Measurements from ENCODE around the gene ANO8.

ANO8 gene

DNA sequence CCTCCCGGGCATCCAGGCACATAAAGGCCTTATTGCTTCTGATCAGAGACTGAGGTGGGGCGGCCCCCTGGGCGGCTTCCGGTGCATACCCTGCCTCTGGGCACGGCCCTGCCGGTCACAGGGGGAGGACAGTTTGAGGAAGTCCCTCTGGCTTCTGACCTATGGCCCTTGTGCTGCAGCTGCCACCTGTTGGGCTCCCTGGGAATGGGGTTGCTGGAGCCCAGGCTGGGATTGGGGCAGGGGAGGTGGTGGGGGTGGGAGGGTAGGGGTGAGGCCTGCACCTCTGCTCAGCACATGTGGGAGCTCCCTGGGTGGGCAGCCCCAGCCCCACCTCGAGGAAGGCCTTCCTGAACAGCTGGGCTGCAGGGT lies 10.7 kb downstream of the ANO8 start:
- no peak for DNase-seq
- H3K4me3 ChIP-seq (ENCODE audit: insufficient read depth, low read depth, low read length, poor library complexity, severe bottlenecking): no peak overlapping the region
- no peaks in the 10 kb centered on the region for H3K27me3 ChIP-seq (replicated peaks; ENCODE audit: control insufficient read depth, insufficient read depth, low read length, poor library complexity, severe bottlenecking)
- no peak overlapping the region for H3K27ac ChIP-seq (ENCODE audit: insufficient read depth, low read length, poor library complexity, severe bottlenecking)
- no peaks in the 10 kb centered on the region for H3K9me3 ChIP-seq (ENCODE audit: control insufficient read depth, low read length)
- H3K36me3 ChIP-seq (ENCODE audit: control insufficient read depth, insufficient read depth, low read length): peaks cover 21% of the 10 kb centered on the region
- H3K4me1 ChIP-seq (ENCODE audit: control insufficient read depth, insufficient read depth, low read length, poor library complexity, severe bottlenecking): peaks cover 9% of the 10 kb centered on the region

DNA sequence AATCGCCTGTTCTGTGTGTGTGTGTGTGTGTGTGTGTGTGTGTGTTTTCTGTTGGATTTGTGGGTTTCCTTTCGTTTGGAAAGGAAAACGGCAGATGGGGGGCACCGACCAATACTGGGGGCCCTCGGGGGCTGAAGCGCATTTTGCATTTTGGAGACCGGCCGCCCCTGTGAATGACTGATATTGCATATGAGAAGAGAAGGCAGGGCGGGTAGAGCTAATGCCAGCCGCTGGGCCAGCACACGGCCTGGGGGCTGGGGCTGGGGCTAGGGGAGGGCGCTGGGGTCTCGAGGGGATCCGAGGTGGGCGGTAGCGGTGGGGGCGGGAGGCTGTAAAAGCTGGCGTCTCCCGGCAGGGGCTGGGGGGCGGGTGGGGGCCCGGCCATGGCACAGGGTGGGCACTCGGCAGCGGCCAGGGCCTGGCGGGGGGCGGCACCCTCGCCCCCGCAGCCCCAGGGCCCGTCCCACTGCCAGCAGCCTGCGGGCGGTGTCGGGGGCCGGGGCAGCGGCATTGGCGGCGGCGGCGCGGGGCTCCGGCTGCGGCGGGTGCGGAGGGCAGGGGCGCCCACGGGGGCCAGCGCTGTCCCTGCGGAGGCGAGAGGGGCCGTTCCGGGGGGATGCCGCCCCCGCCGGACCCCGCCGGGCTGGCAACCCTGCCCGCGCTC lies 11.2 kb downstream of the ANO8 start:
- Histone ChIP-seq H3K27ac (ENCODE audit: insufficient read depth, low read length, poor library complexity, severe bottlenecking) (no peak overlapping the region), H3K4me1 (ENCODE audit: control insufficient read depth, insufficient read depth, low read length, poor library complexity, severe bottlenecking) (peaks cover 6% of the 10 kb centered on the region), H3K27me3 (replicated peaks; ENCODE audit: control insufficient read depth, insufficient read depth, low read length, poor library complexity, severe bottlenecking) (no peaks in the 10 kb centered on the region), H3K36me3 (ENCODE audit: control insufficient read depth, insufficient read depth, low read length) (peaks cover 24% of the 10 kb centered on the region), H3K9me3 (ENCODE audit: control insufficient read depth, low read length) (no peaks in the 10 kb centered on the region), H3K4me3 (ENCODE audit: insufficient read depth, low read depth, low read length, poor library complexity, severe bottlenecking) (no peak overlapping the region)
- no peak for DNase-seq

DNA sequence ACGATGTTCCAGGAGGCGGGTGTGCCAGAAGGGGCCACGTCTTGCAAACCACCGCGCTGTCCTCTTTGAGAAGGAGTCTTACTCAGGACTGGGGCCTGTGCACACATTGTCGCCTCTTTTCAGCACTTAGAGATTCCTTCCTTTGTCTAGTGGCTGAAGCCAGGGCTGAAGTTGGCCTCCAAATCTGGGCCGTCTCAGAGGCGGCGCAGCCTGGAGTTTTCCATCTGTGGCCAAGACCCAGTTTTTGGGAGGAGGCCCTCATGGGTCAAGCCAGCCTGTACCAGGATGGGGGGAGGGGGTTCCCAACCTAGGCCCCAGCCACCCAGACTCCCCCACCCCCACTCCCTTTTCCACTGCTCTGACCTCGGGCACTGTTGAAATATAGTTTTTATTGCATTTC lies 11.8 kb downstream of the ANO8 start:
- Histone ChIP-seq H3K27me3 (replicated peaks; ENCODE audit: control insufficient read depth, insufficient read depth, low read length, poor library complexity, severe bottlenecking) (no peaks in the 10 kb centered on the region), H3K4me1 (ENCODE audit: control insufficient read depth, insufficient read depth, low read length, poor library complexity, severe bottlenecking) (peaks cover 3% of the 10 kb centered on the region), H3K4me3 (ENCODE audit: insufficient read depth, low read depth, low read length, poor library complexity, severe bottlenecking) (no peak overlapping the region), H3K9me3 (ENCODE audit: control insufficient read depth, low read length) (no peaks in the 10 kb centered on the region), H3K36me3 (ENCODE audit: control insufficient read depth, insufficient read depth, low read length) (peaks cover 24% of the 10 kb centered on the region), H3K27ac (ENCODE audit: insufficient read depth, low read length, poor library complexity, severe bottlenecking) (no peak overlapping the region)
- DNase-seq: no peak

DNA sequence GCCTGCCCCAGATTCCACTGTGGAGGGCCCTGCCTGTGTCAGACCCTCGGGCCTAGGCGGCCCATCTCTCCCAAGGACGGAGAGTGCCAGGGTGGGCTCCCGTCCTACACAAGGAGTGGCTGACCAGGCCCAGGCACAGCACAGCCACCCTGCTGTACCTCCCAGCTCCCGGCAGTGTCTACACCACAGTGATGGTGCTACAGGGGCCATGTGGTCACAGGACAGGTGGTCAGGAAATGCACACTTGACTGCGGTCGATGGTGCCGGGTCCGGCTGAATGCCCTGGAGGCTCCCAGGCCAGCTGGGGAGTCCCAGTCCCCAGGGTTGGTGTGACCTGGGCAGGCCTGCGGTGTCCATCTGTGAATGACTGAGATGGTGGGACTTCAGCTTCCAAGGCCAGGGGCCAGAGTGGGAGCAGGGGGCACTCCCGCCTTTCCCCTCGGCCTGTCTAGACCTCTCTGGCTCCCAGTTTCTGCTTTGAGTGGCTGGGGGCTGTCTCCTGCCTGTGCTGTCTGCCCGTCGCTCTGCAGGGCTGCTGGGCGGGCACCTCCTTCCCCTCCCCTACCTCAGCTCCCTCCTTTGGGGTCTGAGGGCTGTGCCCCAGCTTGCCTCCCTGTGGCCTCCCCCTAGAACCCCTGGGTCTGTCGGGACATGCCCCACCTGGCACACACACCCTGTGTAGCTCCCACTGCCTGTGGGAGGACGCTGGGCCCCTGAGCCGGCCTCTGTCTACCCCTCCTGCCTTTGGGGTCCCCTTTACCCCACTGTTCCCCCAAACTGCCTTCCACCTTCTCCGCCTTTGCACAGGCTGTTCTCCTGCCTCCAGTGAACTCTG lies 12.8 kb downstream of the ANO8 start:
- Histone ChIP-seq H3K27ac (ENCODE audit: insufficient read depth, low read length, poor library complexity, severe bottlenecking) (no peak overlapping the region), H3K36me3 (ENCODE audit: control insufficient read depth, insufficient read depth, low read length) (peaks cover 24% of the 10 kb centered on the region), H3K4me1 (ENCODE audit: control insufficient read depth, insufficient read depth, low read length, poor library complexity, severe bottlenecking) (peaks cover 3% of the 10 kb centered on the region), H3K9me3 (ENCODE audit: control insufficient read depth, low read length) (no peaks in the 10 kb centered on the region), H3K27me3 (replicated peaks; ENCODE audit: control insufficient read depth, insufficient read depth, low read length, poor library complexity, severe bottlenecking) (no peaks in the 10 kb centered on the region), H3K4me3 (ENCODE audit: insufficient read depth, low read depth, low read length, poor library complexity, severe bottlenecking) (no peak overlapping the region)
- no peak for DNase-seq

DNA sequence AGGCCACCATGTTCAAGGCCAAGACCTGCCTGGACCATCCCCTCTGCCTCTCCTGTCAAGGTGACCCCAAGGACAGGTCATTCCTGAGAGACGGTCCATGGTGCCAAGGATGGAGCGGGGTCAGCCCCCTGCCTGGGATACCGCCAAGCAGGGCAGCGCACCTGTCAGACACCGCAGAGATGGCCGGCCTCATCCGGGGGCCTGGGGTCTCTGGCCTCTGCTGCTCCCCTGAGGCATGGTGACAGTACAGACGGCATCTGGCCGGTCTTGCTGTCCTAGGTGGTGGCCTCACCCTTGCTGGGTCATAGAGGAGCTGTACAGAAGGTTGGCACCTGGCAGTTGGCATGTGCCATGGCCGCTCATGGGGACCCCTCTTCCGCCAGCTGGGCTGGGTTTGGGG lies 14.2 kb downstream of the ANO8 start:
- peaks cover 31% of the 10 kb centered on the region for H3K36me3 ChIP-seq (ENCODE audit: control insufficient read depth, insufficient read depth, low read length)

DNA sequence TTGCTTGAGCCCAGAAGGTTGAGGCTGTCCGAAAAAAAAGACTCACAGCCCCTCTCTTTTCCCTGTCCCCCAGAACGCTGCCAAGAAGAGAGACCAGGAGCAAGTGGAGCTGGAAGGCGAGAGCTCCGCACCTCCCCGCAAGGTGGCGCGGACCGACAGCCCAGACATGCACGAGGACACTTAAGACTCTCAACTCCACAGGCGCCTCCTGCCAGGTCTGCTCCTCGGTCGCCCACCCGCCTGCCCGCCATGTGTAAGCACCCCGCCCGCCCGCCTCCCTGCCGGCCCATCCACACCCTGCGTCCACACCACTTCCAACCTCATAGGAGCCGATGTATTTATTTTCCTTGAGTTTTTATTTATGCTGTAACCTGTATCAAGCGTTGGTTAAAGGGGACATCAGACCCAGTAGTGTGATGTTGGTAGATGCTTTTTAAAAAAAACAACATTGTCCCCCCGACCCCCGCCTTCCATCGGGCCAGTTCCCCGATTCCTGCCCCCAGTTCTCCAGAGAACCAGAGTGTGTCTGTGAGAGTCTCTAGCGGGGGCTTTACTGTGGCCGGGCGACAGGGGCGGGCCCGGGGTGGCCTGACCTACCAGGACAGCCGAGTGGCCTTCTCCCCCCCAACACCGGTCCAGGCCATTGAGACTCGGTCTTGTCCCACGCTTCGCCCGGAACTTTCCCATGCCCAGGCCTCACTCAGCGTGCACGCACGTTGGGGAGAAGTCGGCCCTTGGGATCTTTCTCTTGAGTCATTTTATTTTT lies 15.0 kb downstream of the ANO8 start:
- Histone ChIP-seq H3K9me3 (ENCODE audit: control insufficient read depth, low read length) (no peaks in the 10 kb centered on the region), H3K4me1 (ENCODE audit: control insufficient read depth, insufficient read depth, low read length, poor library complexity, severe bottlenecking) (peaks cover 3% of the 10 kb centered on the region), H3K27ac (ENCODE audit: insufficient read depth, low read length, poor library complexity, severe bottlenecking) (no peak overlapping the region), H3K4me3 (ENCODE audit: insufficient read depth, low read depth, low read length, poor library complexity, severe bottlenecking) (no peak overlapping the region), H3K27me3 (replicated peaks; ENCODE audit: control insufficient read depth, insufficient read depth, low read length, poor library complexity, severe bottlenecking) (no peaks in the 10 kb centered on the region), H3K36me3 (ENCODE audit: control insufficient read depth, insufficient read depth, low read length) (peaks cover 35% of the 10 kb centered on the region)
- DNase-seq: no peak

More for the DNA sequence above, 14.2 kb downstream of the ANO8 start:
- peaks cover 3% of the 10 kb centered on the region for H3K4me1 ChIP-seq (ENCODE audit: control insufficient read depth, insufficient read depth, low read length, poor library complexity, severe bottlenecking)
- DNase-seq: no peak
- no peak overlapping the region for H3K4me3 ChIP-seq (ENCODE audit: insufficient read depth, low read depth, low read length, poor library complexity, severe bottlenecking)
- no peaks in the 10 kb centered on the region for H3K9me3 ChIP-seq (ENCODE audit: control insufficient read depth, low read length)
- no peaks in the 10 kb centered on the region for H3K27me3 ChIP-seq (replicated peaks; ENCODE audit: control insufficient read depth, insufficient read depth, low read length, poor library complexity, severe bottlenecking)
- H3K27ac ChIP-seq (ENCODE audit: insufficient read depth, low read length, poor library complexity, severe bottlenecking): no peak overlapping the region

DNA sequence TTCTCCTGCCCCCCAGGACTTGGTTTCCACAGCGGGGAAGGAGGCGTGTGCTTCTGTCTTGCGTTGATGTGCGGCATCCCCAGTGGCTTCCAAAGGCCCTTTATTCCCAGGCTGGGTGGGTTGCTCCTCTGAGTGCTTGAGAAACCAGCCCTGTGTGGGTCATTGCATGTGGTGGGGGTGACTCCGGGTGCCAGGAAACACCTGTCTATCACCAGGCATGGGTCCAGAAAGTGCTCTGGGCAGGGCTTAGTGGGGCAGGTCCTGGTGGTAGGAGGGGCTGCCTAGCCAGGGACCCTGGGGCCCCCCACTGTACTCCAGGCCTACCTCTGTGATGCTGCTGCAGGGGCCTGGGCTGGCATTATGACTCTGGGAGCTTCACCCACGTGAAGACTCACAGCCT lies 15.7 kb downstream of the ANO8 start:
- Histone ChIP-seq H3K27me3 (replicated peaks; ENCODE audit: control insufficient read depth, insufficient read depth, low read length, poor library complexity, severe bottlenecking) (no peaks in the 10 kb centered on the region), H3K36me3 (ENCODE audit: control insufficient read depth, insufficient read depth, low read length) (peaks cover 42% of the 10 kb centered on the region), H3K4me3 (ENCODE audit: insufficient read depth, low read depth, low read length, poor library complexity, severe bottlenecking) (no peak overlapping the region)

DNA sequence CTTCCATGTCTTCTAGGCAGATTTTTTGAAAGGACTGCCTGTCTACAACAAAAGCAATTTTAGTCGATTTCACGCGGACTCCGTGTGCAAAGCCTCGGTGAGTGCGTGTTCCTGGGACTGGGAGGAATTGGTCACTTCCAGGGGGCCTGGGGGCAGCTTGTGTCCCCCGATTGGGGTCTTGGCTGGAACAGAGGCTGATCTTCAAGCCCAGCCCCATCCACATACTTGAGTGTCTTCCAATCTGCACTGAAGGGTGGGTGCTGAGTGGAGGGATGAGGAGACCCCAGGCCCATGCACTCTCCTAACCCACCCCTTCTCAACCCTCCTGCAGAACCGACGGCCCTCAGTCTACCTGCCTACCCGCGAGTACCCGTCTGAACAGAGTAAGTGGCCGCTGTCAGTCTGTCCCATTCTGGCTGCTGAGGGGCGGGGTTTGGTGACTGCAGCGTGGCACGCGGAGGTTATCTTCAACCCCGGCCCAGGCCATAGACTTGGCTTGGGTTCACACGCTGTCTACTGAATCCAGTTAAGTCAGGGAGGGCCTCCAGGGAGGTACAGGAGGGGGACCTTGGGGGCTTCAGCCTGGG lies 20.6 kb downstream of the ANO8 start:
- no peaks in the 10 kb centered on the region for H3K27me3 ChIP-seq (replicated peaks; ENCODE audit: control insufficient read depth, insufficient read depth, low read length, poor library complexity, severe bottlenecking)
- peaks cover 12% of the 10 kb centered on the region for H3K4me1 ChIP-seq (ENCODE audit: control insufficient read depth, insufficient read depth, low read length, poor library complexity, severe bottlenecking)
- H3K9me3 ChIP-seq (ENCODE audit: control insufficient read depth, low read length): no peaks in the 10 kb centered on the region
- H3K36me3 ChIP-seq (ENCODE audit: control insufficient read depth, insufficient read depth, low read length): peaks cover 34% of the 10 kb centered on the region
- H3K4me3 ChIP-seq (ENCODE audit: insufficient read depth, low read depth, low read length, poor library complexity, severe bottlenecking): no peak overlapping the region
- no peak for DNase-seq
- no peak overlapping the region for H3K27ac ChIP-seq (ENCODE audit: insufficient read depth, low read length, poor library complexity, severe bottlenecking)

More for the DNA sequence above, 15.7 kb downstream of the ANO8 start:
- no peaks in the 10 kb centered on the region for H3K9me3 ChIP-seq (ENCODE audit: control insufficient read depth, low read length)
- H3K27ac ChIP-seq (ENCODE audit: insufficient read depth, low read length, poor library complexity, severe bottlenecking): no peak overlapping the region
- peaks cover 3% of the 10 kb centered on the region for H3K4me1 ChIP-seq (ENCODE audit: control insufficient read depth, insufficient read depth, low read length, poor library complexity, severe bottlenecking)
- DNase-seq: no peak

DNA sequence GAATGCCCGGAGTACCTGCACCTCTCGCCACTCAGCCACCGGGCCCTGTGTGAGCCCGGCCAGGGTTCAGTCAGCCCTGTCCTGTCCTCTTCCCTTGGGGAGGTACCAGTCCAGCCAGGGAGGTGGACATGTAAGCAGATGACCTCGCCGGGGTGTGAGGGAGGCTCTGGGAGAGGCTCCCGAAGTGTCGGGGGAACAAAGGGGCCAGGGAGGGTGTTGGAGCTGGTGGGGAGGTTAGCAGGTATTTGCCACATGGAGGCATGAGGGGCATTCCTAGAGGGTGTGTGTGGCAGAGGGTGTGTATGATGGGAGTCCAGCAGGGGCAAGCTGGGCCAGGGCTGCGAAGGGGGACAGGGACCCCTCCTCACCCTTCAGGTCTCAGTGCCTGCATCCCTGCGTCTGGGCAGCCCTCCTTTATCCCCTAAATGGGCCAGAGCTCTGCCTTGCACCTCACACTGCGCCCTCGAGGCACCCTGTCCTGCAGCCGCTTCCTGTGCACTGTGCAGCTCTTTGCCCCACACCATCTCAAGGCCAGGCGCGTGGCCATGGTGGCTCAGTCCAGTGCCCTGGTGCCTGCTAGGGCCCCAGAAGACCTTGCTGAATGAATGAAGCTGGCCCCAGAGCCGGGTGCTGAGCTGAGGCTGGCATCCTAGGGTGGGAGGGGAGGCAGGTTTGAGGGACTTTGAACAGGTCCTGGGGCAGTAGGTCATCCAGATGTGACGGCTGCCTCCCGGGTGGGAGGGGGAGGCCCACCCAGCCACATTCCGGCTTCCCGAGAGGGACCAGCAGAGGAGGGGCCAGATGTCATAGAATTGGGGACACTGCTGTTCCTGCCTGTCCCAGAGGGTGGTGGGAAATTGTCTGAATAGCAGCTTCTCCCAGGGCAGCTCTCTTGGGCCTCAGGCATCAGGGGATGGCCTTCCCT lies 22.2 kb downstream of the ANO8 start:
- no peak overlapping the region for H3K4me3 ChIP-seq (ENCODE audit: insufficient read depth, low read depth, low read length, poor library complexity, severe bottlenecking)
- H3K36me3 ChIP-seq (ENCODE audit: control insufficient read depth, insufficient read depth, low read length): peaks cover 29% of the 10 kb centered on the region
- H3K9me3 ChIP-seq (ENCODE audit: control insufficient read depth, low read length): no peaks in the 10 kb centered on the region
- H3K27ac ChIP-seq (ENCODE audit: insufficient read depth, low read length, poor library complexity, severe bottlenecking): no peak overlapping the region
- H3K4me1 ChIP-seq (ENCODE audit: control insufficient read depth, insufficient read depth, low read length, poor library complexity, severe bottlenecking): peaks cover 12% of the 10 kb centered on the region
- no peaks in the 10 kb centered on the region for H3K27me3 ChIP-seq (replicated peaks; ENCODE audit: control insufficient read depth, insufficient read depth, low read length, poor library complexity, severe bottlenecking)
- no peak for DNase-seq
